Fibroblast of lung (primary cell): ENCODE measurements around the gene PRRC1. TPM values are rescaled to one million over a fixed set of nuclear protein-coding genes. Genes with fewer than 3 reads are reported as not detected.

Source experiments
- DNase-seq, 2 donors: peaks; one replicate each; pipeline versions ENCODE4 v3.0.0 to v3.0.0-alpha.2; 2010; ENCODE audit warnings: low read depth in 2 of 2
- H2AFZ ChIP-seq: 2 replicates; pipeline ENCODE4 v1.5.1; 2012; ENCODE audit warnings: low read length, control low read depth, inconsistent platforms
- H3K27ac ChIP-seq: 2 replicates; pipeline ENCODE4 v1.5.1; 2011; ENCODE audit warnings: low read length, control low read depth; ENCODE audit not compliant: insufficient read depth
- H3K27me3 ChIP-seq: 2 replicates; pipeline ENCODE4 v1.5.1; 2011; ENCODE audit warnings: mild to moderate bottlenecking, low read length; ENCODE audit not compliant: control insufficient read depth, insufficient read depth
- H3K36me3 ChIP-seq: 2 replicates; pipeline ENCODE4 v1.5.1; 2011; ENCODE audit warnings: low read length; ENCODE audit not compliant: control insufficient read depth, insufficient read depth
- H3K4me1 ChIP-seq: 2 replicates; pipeline ENCODE4 v1.5.1; 2011; ENCODE audit warnings: low read length; ENCODE audit not compliant: control insufficient read depth, insufficient read depth; ENCODE audit errors: extremely low read depth
- H3K4me2 ChIP-seq: 2 replicates; pipeline ENCODE4 v1.5.1; 2011; ENCODE audit warnings: low read length, control low read depth; ENCODE audit not compliant: insufficient read depth; ENCODE audit errors: extremely low read depth
- H3K4me3 ChIP-seq, 4 experiments: fragments of 200-600 bp in 1 of 4; sonication (generic) in 1 of 4; replicated peaks in 1 of 4; 2 replicates each; pipeline ENCODE4 v1.5.1; 2011 to 2016; ENCODE audit warnings: low read length in 4 of 4, low read depth in 3 of 4, mild to moderate bottlenecking in 3 of 4, control low read depth in 2 of 4, inconsistent platforms in 1 of 4, mixed read lengths in 1 of 4; ENCODE audit not compliant: insufficient read depth in 1 of 4; ENCODE audit errors: control extremely low read depth in 1 of 4
- H3K79me2 ChIP-seq: 2 replicates; pipeline ENCODE4 v1.5.1; 2012; ENCODE audit warnings: mild to moderate bottlenecking, low read length, inconsistent platforms; ENCODE audit not compliant: control insufficient read depth, insufficient read depth
- H3K9ac ChIP-seq: 2 replicates; pipeline ENCODE4 v1.5.1; 2011; ENCODE audit warnings: mild to moderate bottlenecking, low read length, control low read depth; ENCODE audit not compliant: insufficient read depth
- H3K9me3 ChIP-seq: 2 replicates; pipeline ENCODE4 v1.5.1; 2012; ENCODE audit warnings: low read depth, low read length; ENCODE audit not compliant: control insufficient read depth, insufficient read depth
- H4K20me1 ChIP-seq: 2 replicates; pipeline ENCODE4 v1.5.1; 2011; ENCODE audit warnings: low read length; ENCODE audit not compliant: control insufficient read depth, insufficient read depth; ENCODE audit errors: extremely low read depth
- EZH2 ChIP-seq: IDR thresholded peaks from 2 replicates; pipeline ENCODE4 v1.5.1; 2012; ENCODE audit warnings: low read length, control low read depth, mild to moderate bottlenecking; ENCODE audit errors: missing control alignments
- polyA plus RNA-seq, 2 donors: library from polyadenylated mRNA; depleted of rRNA in 1 of 2; stranded (reverse) in 1 of 2; unstranded in 1 of 2; fragments of >200 nt; gene quantifications; 2 replicates each; pipeline ENCODE4 v1.2.1, GENCODE V29; 2011 to 2012; ENCODE audit warnings: missing spikeins in 1 of 2
- total RNA-seq: library from RNA; depleted of rRNA; stranded (reverse); fragments of >200 nt; gene quantifications from 2 replicates; pipeline ENCODE4 v1.2.1, GENCODE V29; 2014
- TF ChIP-seq, protein P1 (sequence below), 2 donors: IDR thresholded peaks in 1 of 2; conservative IDR thresholded peaks in 1 of 2; 1 replicate in 1 of 2; 2 replicates in 1 of 2; pipeline ENCODE4 v1.5.1; 2011 to 2012; ENCODE audit warnings: low read length in 2 of 2, control low read depth in 1 of 2, inconsistent platforms in 1 of 2, low read depth in 1 of 2, mild to moderate bottlenecking in 1 of 2

The PRRC1 gene
- total and polyA plus RNA-seq, 2 donors (not counting 1 experiment from before 2014, with no cell fraction given): 44.3 to 125 TPM

DNA sequence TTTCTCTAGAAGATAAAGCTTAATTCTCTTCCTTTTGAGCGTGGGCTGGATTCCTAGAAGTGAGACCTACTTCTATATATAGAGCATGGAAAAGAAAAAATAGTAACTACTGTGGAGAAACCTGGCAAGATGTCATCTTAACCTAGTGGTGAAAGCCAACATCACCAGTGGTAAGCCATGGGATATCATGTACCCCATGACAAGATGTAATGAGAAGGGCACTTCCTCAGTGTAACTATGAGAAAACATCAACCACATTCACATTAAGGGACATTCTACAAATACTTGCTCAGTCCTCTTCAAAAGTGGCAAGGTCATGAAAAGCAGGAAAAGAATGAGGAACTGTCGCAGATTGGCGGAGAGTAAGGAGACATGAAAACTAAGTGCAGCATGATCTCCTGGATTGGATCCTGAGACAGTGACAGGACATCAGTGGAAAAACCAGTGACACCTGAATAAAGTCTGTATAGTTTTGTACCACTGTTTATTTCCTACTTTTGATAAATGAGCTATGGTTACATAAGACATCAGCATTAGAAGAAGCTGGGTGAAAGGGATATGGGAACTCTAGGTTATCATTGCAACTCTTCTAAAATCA is 65.4 kb downstream of the PRRC1 start:
- Histone ChIP-seq H2AFZ (no peak overlapping the region), H3K4me2 (no peak overlapping the region), H3K4me3 (no peak overlapping the region), H3K4me1 (no peaks in the 10 kb centered on the region), H3K9me3 (no peaks in the 10 kb centered on the region), H4K20me1 (no peaks in the 10 kb centered on the region), H3K27ac (no peak overlapping the region), H3K27me3 (no peaks in the 10 kb centered on the region), H3K79me2 (no peaks in the 10 kb centered on the region), H3K9ac (no peak overlapping the region), H3K36me3 (no peaks in the 10 kb centered on the region)
- no peak for TF ChIP-seq EZH2
- TF ChIP-seq, protein P1, sequence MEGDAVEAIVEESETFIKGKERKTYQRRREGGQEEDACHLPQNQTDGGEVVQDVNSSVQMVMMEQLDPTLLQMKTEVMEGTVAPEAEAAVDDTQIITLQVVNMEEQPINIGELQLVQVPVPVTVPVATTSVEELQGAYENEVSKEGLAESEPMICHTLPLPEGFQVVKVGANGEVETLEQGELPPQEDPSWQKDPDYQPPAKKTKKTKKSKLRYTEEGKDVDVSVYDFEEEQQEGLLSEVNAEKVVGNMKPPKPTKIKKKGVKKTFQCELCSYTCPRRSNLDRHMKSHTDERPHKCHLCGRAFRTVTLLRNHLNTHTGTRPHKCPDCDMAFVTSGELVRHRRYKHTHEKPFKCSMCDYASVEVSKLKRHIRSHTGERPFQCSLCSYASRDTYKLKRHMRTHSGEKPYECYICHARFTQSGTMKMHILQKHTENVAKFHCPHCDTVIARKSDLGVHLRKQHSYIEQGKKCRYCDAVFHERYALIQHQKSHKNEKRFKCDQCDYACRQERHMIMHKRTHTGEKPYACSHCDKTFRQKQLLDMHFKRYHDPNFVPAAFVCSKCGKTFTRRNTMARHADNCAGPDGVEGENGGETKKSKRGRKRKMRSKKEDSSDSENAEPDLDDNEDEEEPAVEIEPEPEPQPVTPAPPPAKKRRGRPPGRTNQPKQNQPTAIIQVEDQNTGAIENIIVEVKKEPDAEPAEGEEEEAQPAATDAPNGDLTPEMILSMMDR (conservative IDR thresholded peaks at IDR 0.05 in 1 of 2, IDR thresholded peaks at IDR 0.05 in 1 of 2; ENCODE audit: low read depth in 1 of 2, low read length in 2 of 2): no peak
- peak in 1 of 2 donors; percentile 2 for DNase-seq

DNA sequence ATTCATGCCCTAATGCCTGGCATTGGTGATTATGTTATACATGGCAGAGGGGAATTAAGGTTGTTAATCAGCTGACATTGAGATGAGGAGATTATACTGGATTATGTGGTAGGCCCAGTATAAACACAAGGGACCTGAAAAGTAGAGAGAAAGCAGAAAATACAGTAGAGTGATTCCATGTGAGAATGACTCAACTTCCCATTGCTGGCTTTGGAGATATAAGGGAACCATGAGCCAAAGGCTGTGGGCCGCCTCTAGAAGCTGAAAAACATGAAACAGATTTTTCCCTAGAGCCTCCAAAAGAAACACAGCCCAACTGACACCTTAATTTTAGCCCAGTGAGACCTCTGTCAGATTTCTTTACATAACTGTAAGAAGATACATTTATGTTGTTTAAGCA is 66.4 kb downstream of the PRRC1 start:
- Histone ChIP-seq H3K4me1 (no peaks in the 10 kb centered on the region), H3K4me2 (no peak overlapping the region), H3K9me3 (no peaks in the 10 kb centered on the region), H3K4me3 (no peak overlapping the region), H3K36me3 (no peaks in the 10 kb centered on the region), H2AFZ (no peak overlapping the region), H3K9ac (no peak overlapping the region), H3K27ac (no peak overlapping the region), H3K27me3 (no peaks in the 10 kb centered on the region), H4K20me1 (no peaks in the 10 kb centered on the region), H3K79me2 (no peaks in the 10 kb centered on the region)
- no peak for DNase-seq
- no peak for TF ChIP-seq EZH2
- TF ChIP-seq, protein P1 (conservative IDR thresholded peaks at IDR 0.05 in 1 of 2, IDR thresholded peaks at IDR 0.05 in 1 of 2; ENCODE audit: low read depth in 1 of 2, low read length in 2 of 2): no peak

DNA sequence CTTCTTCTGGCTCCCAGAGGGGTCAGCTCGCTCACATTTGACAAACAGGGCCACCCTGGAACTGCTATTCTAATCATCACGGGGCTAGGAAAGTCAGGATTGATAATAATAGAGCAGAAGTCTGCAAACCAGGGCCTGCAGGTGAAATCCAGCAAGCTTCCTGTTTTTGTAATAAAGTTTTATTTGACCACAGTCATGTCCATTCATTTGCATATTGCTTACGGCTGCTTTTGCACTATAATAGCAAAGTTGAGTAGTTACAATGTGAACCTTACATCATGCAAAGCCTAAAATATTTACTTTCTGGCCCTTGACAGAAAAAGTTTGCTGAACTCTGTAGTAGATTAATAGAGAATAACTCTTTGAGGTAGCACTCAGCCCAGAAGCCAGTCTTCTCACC is 68.2 kb downstream of the PRRC1 start:
- Histone ChIP-seq H3K36me3 (no peaks in the 10 kb centered on the region), H4K20me1 (no peaks in the 10 kb centered on the region), H3K4me1 (no peaks in the 10 kb centered on the region), H3K9ac (no peak overlapping the region), H3K9me3 (no peaks in the 10 kb centered on the region), H3K27me3 (no peaks in the 10 kb centered on the region), H3K4me3 (no peak overlapping the region), H3K79me2 (no peaks in the 10 kb centered on the region), H3K27ac (no peak overlapping the region), H3K4me2 (no peak overlapping the region), H2AFZ (no peak overlapping the region)
- no peak for TF ChIP-seq EZH2
- TF ChIP-seq, protein P1 (conservative IDR thresholded peaks at IDR 0.05 in 1 of 2, IDR thresholded peaks at IDR 0.05 in 1 of 2; ENCODE audit: low read depth in 1 of 2, low read length in 2 of 2): no peak
- no peak for DNase-seq
